ENCODE results near the gene MSI2.

DNA sequence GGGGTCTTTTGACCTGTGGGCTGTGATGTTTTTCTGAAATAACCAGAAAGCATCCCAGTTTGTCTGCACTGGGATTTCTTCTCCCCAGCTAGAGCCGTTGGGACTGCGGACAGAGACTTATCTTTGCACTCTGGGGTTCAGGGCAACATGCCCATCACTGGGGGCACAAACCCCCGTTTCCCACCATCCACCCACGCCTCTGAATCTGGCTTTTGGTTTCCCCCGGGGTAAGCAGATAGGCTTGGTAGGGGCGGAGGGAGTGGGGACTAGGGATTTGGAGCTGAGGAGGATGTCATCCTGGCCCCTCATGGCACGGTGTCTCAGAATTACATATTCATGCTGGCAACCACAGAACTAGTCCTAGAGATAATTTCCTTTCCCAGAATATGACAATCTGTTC lies 420.2 kb downstream of the MSI2 start:
- TF ChIP-seq, protein P1, sequence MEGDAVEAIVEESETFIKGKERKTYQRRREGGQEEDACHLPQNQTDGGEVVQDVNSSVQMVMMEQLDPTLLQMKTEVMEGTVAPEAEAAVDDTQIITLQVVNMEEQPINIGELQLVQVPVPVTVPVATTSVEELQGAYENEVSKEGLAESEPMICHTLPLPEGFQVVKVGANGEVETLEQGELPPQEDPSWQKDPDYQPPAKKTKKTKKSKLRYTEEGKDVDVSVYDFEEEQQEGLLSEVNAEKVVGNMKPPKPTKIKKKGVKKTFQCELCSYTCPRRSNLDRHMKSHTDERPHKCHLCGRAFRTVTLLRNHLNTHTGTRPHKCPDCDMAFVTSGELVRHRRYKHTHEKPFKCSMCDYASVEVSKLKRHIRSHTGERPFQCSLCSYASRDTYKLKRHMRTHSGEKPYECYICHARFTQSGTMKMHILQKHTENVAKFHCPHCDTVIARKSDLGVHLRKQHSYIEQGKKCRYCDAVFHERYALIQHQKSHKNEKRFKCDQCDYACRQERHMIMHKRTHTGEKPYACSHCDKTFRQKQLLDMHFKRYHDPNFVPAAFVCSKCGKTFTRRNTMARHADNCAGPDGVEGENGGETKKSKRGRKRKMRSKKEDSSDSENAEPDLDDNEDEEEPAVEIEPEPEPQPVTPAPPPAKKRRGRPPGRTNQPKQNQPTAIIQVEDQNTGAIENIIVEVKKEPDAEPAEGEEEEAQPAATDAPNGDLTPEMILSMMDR (conservative IDR thresholded peaks at IDR 0.05; ENCODE audit: low read length), result no peak
- TF ChIP-seq EZH2phosphoT487 (IDR thresholded peaks at IDR 0.05; ENCODE audit: borderline replicate concordance, low read depth, low read length), result no peak
